ENCODE measurements around the gene LFNG.

The LFNG gene

GRCh38 chr7:2484868-2485267 lies 34.7 kb upstream of the LFNG start:
- no peak for DNase-seq

GRCh38 chr7:2487586-2488271 lies 31.8 kb upstream of the LFNG start:
- no peak for DNase-seq

- DNase-seq: no peak
Observed at GRCh38 chr7:2488272-2488645, 31.3 kb upstream of the LFNG start.

- no peak for DNase-seq
Observed at GRCh38 chr7:2488681-2489080, 30.9 kb upstream of the LFNG start.

GRCh38 chr7:2490181-2490651 lies 29.4 kb upstream of the LFNG start:
- DNase-seq: no peak

GRCh38 chr7:2492038-2492437 lies 27.5 kb upstream of the LFNG start:
- no peak for DNase-seq

GRCh38 chr7:2493205-2494164 lies 26.1 kb upstream of the LFNG start:
- no peak for DNase-seq

GRCh38 chr7:2494191-2495130 lies 25.1 kb upstream of the LFNG start:
- no peak for DNase-seq

GRCh38 chr7:2495418-2496299 lies 23.9 kb upstream of the LFNG start:
- DNase-seq: no peak

- DNase-seq: no peak
Observed at GRCh38 chr7:2496375-2496774, 23.2 kb upstream of the LFNG start.

- DNase-seq: no peak
Observed at GRCh38 chr7:2497065-2497464, 22.5 kb upstream of the LFNG start.

- DNase-seq: no peak
Observed at GRCh38 chr7:2497500-2498336, 21.9 kb upstream of the LFNG start.

- DNase-seq: no peak
Observed at GRCh38 chr7:2498708-2499107, 20.9 kb upstream of the LFNG start.

- no peak for DNase-seq
Observed at GRCh38 chr7:2499181-2499580, 20.4 kb upstream of the LFNG start.

- DNase-seq: no peak
Observed at GRCh38 chr7:2499719-2500430, 19.7 kb upstream of the LFNG start.

GRCh38 chr7:2500701-2501100 lies 18.9 kb upstream of the LFNG start:
- DNase-seq: no peak

GRCh38 chr7:2501947-2502646 lies 17.5 kb upstream of the LFNG start:
- DNase-seq: no peak

GRCh38 chr7:2502647-2502966 lies 17.0 kb upstream of the LFNG start:
- DNase-seq: no peak

GRCh38 chr7:2503056-2503941 lies 16.3 kb upstream of the LFNG start:
- DNase-seq: no peak

Data from DMS79 (cell line).